Right lung (tissue), 5 donors: ENCODE data around the gene PPIF. TPM values are rescaled to one million over a fixed set of nuclear protein-coding genes. Genes with fewer than 3 reads are reported as not detected.

Source experiments
- DNase-seq, 2 donors: peaks; one replicate each; pipeline ENCODE4 v3.0.0-alpha.2; 2013
- polyA plus RNA-seq, 5 donors: library from polyadenylated mRNA; unstranded; fragments of 120-200 nt; gene quantifications; one replicate each; pipeline versions ENCODE4 v1.2.1 to v1.2.3, GENCODE V29; 2013; ENCODE audit warnings: inconsistent platforms in 1 of 5, low replicate concordance in 1 of 5; ENCODE audit not compliant: insufficient read length in 5 of 5, insufficient read depth in 1 of 5

The PPIF gene
- polyA plus RNA-seq, 5 donors: 29.7 to 34.7 (median 31.0) TPM

- DNase-seq: no peak
These were observed 37.6 kb downstream of the PPIF start for GRCh38 chr10:79384773-79385391.

- DNase-seq: no peak
These were observed 38.1 kb downstream of the PPIF start for GRCh38 chr10:79385392-79385795.

GRCh38 chr10:79385804-79386531 lies 38.7 kb downstream of the PPIF start:
- no peak for DNase-seq

- DNase-seq: no peak
These were observed 39.6 kb downstream of the PPIF start for GRCh38 chr10:79386637-79387465.

- no peak for DNase-seq
These were observed 40.3 kb downstream of the PPIF start for GRCh38 chr10:79387466-79387973.

- no peak for DNase-seq
These were observed 40.9 kb downstream of the PPIF start for GRCh38 chr10:79387974-79388850.

- DNase-seq: no peak
These were observed 42.8 kb downstream of the PPIF start for GRCh38 chr10:79390057-79390456.

GRCh38 chr10:79390551-79391229 lies 43.4 kb downstream of the PPIF start:
- DNase-seq: no peak

GRCh38 chr10:79391231-79392019 lies 44.2 kb downstream of the PPIF start:
- no peak for DNase-seq

- no peak for DNase-seq
These were observed 44.7 kb downstream of the PPIF start for GRCh38 chr10:79392020-79392398.

GRCh38 chr10:79392506-79393176 lies 45.4 kb downstream of the PPIF start:
- no peak for DNase-seq

- DNase-seq: no peak
These were observed 46.1 kb downstream of the PPIF start for GRCh38 chr10:79393221-79393923.

- DNase-seq: no peak
These were observed 46.8 kb downstream of the PPIF start for GRCh38 chr10:79393924-79394610.

- DNase-seq: no peak
These were observed 47.4 kb downstream of the PPIF start for GRCh38 chr10:79394664-79395063.

- peak in 1 of 2 donors; percentile 39 for DNase-seq
These were observed 49.3 kb downstream of the PPIF start for GRCh38 chr10:79396520-79396919.

GRCh38 chr10:79397051-79397450 lies 49.8 kb downstream of the PPIF start:
- no peak for DNase-seq

GRCh38 chr10:79397575-79398303 lies 50.5 kb downstream of the PPIF start:
- no peak for DNase-seq
